CD4-positive, alpha-beta T cell treated with Interferon alpha-2 for 1 hour (primary cell): ENCODE measurements around the gene SLC22A7.
"Not testable (repeated sequence)": the region's sequence is repeated elsewhere in the genome, so short reads cannot be mapped to it uniquely, and the experiment has no call there.

Source experiments
- DNase-seq, 2 donors: peaks; one replicate each; pipeline ENCODE4 v3.0.0-alpha.2; 2020 to 2022

Gene SLC22A7

DNA sequence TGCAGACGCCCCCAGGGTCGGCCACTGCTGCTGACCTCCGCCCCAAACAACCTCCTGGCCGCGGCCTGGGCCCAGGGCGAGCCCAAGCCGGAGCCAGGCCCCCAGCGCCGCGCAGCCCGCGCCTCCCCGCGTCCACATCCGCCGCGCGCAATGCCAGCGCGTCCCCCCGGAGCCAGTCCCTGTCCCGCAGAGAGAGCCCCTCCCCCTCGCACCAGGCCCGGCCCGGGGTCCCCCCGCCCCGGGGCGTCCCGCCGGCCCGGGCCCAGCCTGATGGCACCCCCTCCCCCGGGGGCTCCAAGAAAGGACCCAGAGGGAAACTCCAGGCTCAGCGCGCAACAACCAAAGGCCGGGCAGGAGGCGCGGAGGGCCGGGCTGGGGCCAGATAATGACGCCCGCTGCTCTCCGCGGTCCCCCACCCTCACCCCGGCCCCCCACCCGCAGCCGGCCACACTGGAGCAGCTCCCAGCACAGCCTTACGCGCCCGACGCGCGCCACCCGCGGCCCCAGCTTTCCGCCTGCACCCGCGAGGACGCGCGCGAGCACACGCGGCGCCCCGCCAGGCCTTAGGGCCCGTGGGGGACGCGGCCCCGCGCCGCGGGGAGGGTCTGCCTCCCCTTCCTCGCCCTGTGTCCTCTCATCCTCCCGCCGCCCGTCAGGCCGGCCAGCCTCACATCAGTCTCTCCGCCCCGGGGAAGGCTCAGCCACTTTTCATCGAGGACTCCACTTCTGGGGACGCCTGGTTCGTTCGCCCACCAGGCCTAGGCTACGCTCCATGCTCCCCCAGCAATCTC lies 12.9 kb upstream of the SLC22A7 start:
- no peak for DNase-seq

DNA sequence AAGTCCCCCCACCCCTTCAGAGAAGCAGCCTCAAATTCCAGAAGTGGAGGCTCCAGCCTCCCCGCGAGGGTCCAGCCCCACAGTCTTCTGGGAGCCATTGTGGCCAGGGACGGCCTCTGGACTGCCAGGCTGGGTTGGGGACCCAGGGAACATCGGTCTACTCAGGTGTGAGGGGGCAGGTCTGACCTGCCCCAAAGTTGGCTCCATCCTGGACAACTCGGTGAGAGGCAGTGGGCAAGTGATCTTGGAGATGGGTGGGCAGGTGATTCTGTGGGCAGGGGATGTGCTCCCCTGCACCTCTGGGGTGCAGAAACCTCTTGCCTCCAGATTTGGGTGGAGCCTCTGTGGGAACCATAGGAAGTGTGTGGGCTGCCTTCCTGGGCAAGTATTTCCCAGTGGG lies 12.2 kb upstream of the SLC22A7 start:
- no peak for DNase-seq

DNA sequence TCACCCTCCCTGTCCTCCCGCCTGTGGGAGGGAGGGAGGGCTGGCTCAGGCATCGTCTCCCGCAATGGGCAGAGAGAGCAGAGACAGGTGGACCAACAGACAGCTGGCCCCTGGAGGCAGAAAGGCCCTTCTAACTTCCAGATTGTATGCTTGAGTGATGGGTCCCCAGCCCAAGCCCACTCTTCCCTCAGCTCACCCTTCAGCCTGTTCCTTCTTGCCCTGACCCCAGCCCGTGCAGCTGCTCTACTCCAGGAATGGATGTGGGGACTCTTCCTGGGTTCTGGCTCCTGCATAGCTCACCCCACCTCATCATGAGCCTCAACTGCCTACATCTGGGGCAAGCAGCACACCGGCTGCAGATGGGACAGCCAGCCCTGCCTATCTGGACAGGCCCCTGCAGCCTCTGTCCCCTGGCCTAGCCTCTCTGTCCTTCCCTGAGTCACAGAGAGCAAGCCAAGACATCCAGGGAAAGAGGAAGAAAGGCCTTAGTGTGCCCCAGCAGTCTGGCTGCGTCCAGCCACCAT lies 11.5 kb upstream of the SLC22A7 start:
- DNase-seq = no peak

DNA sequence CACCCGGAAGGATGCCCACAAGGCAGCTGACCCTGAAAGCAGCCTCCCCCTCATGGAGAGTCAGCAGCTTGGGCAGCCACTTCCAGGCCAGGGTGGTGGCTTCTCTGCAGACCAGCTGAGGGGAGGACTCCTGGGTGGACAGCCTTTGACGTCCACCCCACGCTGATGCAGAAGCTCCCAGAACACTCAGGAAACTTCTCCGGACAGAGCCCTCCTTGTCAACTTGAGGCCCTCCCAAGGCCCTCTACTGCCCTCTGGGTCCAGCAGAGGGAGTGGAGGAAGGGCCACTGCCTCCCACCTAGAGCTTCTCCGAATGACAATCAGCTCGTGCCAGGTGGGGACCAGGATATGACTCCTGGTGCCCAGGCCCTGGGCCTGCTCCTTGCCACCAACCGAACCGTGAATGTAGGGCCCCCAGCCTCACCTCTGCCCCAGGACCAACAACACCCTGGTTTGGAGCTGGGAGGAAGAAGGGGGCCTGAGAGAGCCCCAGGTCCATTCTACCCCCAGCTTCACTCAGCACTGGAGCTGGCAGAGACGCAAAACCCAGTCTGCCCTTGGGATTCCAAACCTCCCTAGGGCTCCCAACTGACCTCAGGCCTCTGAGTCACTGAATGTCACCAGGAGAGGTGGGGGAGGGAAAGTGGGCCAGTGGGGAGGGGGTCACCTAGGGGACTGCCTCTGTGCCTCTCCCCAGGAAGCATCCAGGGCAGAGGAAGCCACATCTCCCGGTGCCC lies 10.9 kb upstream of the SLC22A7 start:
- no peak for DNase-seq

DNA sequence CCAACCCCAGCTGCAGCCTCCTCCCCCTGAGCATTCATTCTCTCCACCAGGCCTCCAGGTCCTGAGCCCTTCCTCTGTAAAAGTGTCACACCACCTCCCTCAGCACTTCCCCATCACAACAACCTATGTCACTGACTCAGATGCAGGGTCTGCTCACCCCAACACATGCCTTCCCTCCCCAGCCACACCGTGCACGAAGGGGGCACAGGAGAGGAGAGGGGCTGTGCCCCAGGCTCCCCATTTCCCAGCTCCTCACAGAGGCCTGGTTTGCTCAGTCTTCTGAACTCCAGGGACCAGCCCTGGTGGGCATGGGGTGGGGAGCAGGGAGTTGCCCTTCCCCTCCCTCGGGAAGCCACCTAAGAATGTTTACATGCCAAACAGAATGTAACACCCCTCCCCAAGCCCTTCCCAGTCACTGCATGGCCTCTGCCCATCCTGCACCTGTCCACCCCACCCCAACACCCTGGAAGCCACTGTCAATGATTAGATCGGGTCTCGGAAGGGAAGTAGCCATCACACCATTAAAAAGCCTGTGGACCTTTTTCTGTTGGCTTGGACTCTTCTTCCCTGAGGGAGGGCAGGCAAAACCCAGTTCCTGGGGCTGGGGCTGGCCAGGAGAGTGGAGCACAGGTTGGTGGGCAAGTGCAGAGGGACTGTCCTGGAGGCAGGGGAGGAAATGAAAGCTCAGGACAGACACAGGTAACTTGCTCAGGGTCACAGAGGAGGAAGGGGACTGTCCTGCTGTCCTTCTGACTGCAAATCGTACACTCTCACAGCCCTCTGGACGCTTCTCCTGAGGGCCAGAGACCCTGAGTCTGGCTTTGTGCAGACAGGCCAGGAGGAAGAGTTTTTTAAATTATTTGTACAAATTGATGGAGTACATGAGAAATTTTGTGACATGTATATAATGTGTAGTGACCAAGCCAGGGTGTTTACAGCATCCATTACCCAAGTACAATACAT lies 10.1 kb upstream of the SLC22A7 start:
- no peak for DNase-seq

GRCh38 chr6:43290339-43290904 lies 7.6 kb upstream of the SLC22A7 start:
- DNase-seq = no peak

- no peak for DNase-seq
Observed at GRCh38 chr6:43290905-43291355, 7.1 kb upstream of the SLC22A7 start.

DNA sequence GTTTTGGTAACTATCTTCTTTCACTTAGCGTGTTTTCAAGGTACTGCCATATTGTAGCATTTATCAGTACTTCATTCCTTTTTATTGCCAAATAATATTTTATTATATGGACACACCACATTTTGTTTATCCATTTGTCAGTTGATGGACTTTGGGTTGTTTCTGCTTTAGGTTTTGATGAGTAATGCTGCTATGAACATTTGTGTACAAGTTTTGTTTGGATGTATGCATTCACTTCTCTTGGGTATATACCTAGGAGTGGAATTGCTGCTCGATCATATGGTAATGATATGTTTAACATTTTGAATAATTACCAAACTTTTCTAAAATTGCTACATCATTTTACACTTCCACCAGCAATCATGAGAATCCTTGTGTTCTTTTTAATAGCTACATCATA lies 6.4 kb upstream of the SLC22A7 start:
- DNase-seq = no peak

- DNase-seq = no peak
Observed at GRCh38 chr6:43292341-43292740, 5.7 kb upstream of the SLC22A7 start.

DNA sequence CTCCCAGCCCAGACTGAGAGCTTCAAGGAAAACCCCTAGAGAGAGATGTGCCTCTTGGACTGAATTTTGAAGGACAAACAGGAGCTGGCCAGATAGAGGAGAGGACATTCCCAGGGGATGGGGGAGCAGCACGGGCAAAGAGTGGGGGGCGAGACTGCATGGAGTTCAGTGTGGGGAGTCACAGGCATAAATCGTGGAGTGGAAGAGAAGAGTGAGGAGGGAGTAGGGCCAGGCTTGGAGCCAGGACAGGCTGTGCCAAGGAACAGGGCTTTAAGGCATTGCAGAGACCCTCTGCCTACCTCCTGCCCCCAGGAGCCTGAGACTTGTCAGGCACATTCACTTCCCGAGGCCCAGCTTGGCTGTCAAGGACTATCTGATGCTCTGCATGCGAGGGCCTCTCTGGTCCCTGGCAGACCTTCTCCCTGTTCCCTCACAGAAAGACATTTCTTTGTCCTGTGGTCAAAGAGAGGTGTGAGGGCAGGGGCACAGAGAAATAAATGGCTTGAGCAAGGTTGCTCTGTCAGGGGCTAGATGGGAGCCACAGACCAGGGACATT lies 5.2 kb upstream of the SLC22A7 start:
- DNase-seq = no peak

DNA sequence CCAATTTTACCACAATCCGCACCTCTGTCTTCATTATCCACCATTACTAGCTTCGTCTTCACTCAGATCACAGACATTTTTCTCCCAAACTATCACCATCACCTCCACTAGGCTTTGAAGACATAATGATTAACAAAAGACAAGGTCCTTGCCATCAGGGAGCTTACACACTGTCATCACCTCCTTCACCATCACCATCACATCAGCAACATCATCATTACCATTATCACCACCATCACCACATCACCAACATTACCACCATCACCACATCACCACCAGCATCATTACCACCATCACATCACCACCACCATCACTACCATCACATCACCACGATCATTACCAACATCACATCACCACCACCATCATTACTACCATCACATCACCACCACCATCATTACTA lies 4.4 kb upstream of the SLC22A7 start:
- no peak for DNase-seq

DNA sequence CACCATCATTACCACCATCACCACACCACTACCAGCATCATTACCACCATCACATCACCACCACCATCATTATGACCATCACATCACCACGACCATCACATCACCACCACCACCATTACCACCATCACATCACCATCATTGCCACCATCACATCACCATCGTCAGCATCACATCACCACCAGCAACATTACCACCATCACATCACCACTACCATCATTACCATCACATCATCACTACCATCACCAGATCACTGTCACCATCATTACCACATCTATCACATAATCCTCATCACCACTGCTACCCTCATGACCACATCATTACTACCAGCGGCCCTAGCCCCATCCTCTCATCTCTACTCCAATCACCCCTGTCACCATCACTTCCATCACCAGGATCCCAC lies 3.5 kb upstream of the SLC22A7 start:
- DNase-seq = no peak

GRCh38 chr6:43295456-43295855 lies 2.6 kb upstream of the SLC22A7 start:
- DNase-seq = no peak

DNA sequence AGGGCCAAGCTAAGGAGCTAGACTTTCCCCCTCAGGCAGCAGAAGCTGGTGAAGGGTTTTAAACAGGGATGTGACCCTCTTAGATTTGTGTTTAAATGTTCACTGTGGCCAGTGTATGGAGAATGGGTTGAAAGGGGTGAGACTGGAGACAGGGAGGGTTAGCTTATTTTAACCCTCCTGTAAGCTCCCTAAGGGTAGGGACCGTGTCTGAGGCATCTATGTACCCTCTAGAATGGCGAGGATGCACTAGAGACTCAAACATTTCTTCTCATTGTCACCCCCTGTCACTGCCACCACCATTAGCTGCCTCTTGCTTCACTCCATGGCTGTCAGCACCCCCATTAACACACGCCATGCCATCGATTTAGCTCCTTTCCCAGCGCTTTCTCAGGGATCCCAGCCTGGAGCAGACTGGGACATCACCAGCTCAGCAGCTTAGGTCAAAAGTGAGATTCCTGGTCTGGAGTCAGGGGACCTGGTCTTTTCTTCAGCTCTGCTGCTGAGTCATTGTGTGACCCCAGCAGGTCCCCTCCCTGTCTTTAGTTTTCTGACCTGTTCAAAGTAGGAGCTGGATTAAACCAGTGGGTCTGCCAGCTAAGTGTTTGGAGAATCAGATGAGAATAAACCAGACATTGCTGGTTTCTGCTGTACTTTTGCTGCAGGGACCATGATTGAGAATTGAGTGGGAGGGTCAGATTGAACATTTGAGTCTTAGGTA lies 1.1 kb upstream of the SLC22A7 start:
- no peak for DNase-seq

- DNase-seq = no peak
Observed at GRCh38 chr6:43298565-43299337, 691 bp downstream of the SLC22A7 start.

- no peak for DNase-seq
Observed at GRCh38 chr6:43299338-43300293, 1.6 kb downstream of the SLC22A7 start.

DNA sequence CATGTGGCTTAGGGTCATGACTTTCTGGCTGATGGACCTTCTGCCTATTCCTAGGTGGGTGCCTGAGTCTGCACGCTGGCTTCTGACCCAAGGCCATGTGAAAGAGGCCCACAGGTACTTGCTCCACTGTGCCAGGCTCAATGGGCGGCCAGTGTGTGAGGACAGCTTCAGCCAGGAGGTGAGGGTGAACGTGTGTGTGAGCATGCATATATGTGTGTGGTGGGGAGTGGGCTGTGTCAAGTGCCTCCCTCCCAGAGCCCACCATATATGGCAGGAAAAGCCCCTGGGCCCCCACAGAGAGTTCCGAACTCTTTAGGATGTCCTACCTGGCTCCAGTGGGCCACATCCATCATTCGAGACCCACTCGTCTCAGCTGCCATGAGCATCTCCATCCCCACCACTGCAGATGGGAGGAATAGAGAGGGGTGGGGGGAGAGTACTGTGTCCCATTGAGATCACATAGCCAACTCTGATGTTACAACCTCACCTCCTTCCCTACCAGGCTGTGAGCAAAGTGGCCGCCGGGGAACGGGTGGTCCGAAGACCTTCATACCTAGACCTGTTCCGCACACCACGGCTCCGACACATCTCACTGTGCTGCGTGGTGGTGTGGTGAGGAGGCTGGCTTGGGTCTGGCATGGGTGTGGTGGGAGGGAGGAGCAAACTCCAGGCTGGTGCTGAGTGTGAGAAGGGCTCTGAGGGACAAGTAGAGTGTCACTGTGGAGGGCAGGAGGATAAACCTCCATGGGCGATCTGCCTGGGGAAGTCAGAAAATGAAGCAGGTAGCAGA lies 3.2 kb downstream of the SLC22A7 start:
- no peak for DNase-seq

- no peak for DNase-seq
Observed at GRCh38 chr6:43302126-43302525, 4.1 kb downstream of the SLC22A7 start.

DNA sequence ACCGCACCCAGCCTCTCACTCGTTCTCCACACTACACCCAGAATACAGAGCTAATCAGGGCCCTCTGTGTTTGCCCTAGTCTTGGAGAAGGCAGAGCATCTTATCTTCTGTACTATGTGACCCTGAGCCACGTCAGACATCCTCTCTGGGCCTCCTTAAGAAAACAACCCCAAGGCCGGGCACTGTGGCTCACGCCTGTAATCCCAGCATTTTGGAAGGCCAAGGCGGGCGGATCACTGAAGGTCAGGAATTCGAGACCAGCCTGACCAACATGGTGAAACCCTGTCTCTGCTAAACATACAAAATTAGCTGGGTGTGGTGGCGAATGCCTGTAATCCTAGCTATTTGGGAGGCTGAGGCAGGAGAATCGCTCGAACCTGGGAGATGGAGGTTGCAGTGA lies 4.9 kb downstream of the SLC22A7 start:
- DNase-seq = not testable (repeated sequence)
